ENCODE results near the gene OBP2B.

The OBP2B gene

DNA sequence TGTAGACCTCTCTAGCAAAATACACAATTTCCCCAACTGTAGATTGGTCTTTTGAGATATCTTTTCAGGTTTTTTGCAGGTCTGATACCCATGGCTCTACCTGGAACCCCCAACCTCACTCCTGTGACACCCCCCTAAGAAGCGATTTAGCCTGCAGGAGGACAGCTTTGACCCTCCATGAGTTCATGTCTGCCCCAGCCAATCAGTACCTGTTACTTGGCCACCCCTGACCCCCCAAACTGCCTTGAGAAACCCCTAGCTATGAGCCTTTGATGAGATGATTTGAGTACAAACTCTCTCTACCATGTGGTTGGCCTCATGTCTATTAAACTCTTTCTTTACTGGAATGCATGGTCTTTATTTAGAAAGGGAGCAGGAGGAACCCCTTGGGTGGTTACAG is 40.3 kb upstream of the OBP2B start:
- TF ChIP-seq, protein P1, sequence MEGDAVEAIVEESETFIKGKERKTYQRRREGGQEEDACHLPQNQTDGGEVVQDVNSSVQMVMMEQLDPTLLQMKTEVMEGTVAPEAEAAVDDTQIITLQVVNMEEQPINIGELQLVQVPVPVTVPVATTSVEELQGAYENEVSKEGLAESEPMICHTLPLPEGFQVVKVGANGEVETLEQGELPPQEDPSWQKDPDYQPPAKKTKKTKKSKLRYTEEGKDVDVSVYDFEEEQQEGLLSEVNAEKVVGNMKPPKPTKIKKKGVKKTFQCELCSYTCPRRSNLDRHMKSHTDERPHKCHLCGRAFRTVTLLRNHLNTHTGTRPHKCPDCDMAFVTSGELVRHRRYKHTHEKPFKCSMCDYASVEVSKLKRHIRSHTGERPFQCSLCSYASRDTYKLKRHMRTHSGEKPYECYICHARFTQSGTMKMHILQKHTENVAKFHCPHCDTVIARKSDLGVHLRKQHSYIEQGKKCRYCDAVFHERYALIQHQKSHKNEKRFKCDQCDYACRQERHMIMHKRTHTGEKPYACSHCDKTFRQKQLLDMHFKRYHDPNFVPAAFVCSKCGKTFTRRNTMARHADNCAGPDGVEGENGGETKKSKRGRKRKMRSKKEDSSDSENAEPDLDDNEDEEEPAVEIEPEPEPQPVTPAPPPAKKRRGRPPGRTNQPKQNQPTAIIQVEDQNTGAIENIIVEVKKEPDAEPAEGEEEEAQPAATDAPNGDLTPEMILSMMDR (IDR thresholded peaks at IDR 0.05), result no peak

DNA sequence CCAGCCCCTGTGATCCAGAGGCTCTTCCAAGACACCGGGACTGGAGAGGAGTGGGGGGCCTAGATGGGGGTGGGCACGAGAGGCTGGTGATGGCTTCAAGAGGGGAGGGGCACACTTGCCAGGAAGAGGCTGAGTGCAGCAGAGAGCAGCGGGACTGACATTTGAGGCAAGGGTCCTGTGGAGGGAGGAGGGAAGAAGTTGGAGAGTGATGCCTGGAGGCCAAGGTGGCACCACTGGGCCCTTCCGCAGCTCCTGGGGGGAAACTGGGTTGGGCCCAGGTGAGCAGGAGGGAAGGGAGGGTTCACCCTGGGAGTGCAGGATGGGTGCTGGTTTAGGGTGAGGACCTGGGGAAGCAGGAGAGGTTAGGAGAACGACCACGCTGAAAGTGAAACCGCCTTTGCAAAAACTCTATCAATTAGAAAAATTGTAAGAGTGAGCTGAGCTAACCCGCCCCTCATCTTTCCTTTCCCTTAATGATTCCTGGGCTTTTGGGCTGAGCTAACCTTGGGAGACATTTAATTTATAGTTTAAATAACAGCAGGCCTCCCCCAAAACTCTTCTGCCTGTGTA is 39.8 kb upstream of the OBP2B start:
- no peaks in the 10 kb centered on the region for H3K4me1 Mint-ChIP-seq
- no peak overlapping the region for H3K27ac Mint-ChIP-seq
- H3K4me3 Mint-ChIP-seq, result no peak overlapping the region
- TF ChIP-seq, protein P1 (IDR thresholded peaks at IDR 0.05), result no peak
- H3K36me3 Mint-ChIP-seq (ENCODE audit: low read depth), result no peaks in the 10 kb centered on the region
- no peaks in the 10 kb centered on the region for H3K9me3 Mint-ChIP-seq
- DNase-seq, result no peak
- peaks cover 56% of the 10 kb centered on the region for H3K27me3 Mint-ChIP-seq (ENCODE audit: low read depth, poor library complexity)

More for the DNA sequence above, 40.3 kb upstream of the OBP2B start:
- H3K9me3 Mint-ChIP-seq, result no peaks in the 10 kb centered on the region
- no peak overlapping the region for H3K4me3 Mint-ChIP-seq
- H3K27ac Mint-ChIP-seq, result no peak overlapping the region
- no peak for DNase-seq
- no peaks in the 10 kb centered on the region for H3K36me3 Mint-ChIP-seq (ENCODE audit: low read depth)
- no peaks in the 10 kb centered on the region for H3K4me1 Mint-ChIP-seq
- peaks cover 54% of the 10 kb centered on the region for H3K27me3 Mint-ChIP-seq (ENCODE audit: low read depth, poor library complexity)

DNA sequence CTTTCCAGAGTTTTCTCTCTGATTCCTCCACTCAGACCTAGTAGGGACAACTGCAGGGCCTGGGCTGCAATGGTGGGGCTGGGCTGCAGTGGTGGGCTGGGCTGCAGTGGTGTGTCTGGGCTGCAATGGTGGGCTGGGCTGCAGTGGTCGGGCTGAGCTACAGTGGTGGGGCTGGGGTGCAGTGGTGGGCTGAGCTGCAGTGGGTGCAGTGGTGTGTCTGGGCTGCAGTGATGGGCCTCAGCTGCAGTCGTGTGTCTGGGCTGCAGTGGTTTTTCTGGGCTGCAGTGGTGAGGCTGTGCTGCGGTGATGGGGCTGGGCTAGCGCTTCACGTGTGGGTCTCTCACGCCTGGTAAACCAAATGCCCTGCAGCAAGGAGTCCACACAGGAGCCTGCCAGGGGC is 38.6 kb upstream of the OBP2B start:
- H3K4me3 Mint-ChIP-seq, result no peak overlapping the region
- TF ChIP-seq, protein P1 (IDR thresholded peaks at IDR 0.05), result no peak
- H3K27ac Mint-ChIP-seq, result no peak overlapping the region
- H3K4me1 Mint-ChIP-seq, result no peaks in the 10 kb centered on the region
- no peak for DNase-seq
- no peaks in the 10 kb centered on the region for H3K9me3 Mint-ChIP-seq
- H3K27me3 Mint-ChIP-seq (ENCODE audit: low read depth, poor library complexity), result peaks cover 56% of the 10 kb centered on the region
- no peaks in the 10 kb centered on the region for H3K36me3 Mint-ChIP-seq (ENCODE audit: low read depth)

DNA sequence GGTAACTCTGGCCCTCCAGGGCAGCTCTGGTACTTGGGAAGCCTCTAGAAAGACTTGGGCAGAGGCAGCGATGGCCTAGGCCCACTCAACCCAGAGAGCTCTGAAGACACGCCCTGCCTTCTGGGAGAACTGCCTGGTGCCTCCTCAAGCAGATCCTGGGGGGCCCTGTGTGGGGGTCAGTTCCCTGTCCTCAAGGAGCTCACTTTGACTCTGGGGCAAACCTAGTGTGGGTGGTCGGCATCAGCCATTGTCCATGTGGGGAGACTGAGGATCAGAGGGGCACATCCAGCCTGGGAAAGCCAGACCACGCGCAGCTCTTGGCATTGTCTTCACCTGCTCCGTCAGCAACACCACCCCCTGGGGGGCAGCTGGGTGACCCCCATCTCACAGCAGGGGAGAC is 37.9 kb upstream of the OBP2B start:
- no peaks in the 10 kb centered on the region for H3K9me3 Mint-ChIP-seq
- no peak for DNase-seq
- H3K36me3 Mint-ChIP-seq (ENCODE audit: low read depth), result no peaks in the 10 kb centered on the region
- no peak overlapping the region for H3K4me3 Mint-ChIP-seq
- H3K27me3 Mint-ChIP-seq (ENCODE audit: low read depth, poor library complexity), result peaks cover 55% of the 10 kb centered on the region
- TF ChIP-seq, protein P1 (IDR thresholded peaks at IDR 0.05), result no peak
- no peaks in the 10 kb centered on the region for H3K4me1 Mint-ChIP-seq
- no peak overlapping the region for H3K27ac Mint-ChIP-seq

DNA sequence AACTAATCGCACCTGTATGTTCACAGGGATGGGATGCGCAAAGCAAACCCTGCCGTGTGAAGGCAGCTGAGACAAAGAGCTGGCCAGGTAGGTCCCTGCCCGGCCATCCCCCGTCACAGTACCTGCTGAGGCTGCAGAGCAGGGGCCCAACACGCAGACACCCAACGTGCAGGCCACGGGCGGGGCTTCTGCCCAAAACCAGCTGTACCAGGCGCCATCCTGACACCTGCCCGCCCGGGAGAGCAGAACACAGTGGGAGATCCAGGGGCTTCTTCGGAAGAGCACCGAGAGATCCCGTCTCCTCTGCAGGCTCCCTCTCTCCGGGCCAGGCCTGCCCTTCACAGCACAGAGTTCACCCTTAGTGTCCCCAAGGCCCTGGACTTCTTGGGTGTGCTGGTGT is 37.5 kb upstream of the OBP2B start:
- Mint-ChIP-seq H3K36me3 (ENCODE audit: low read depth) (no peaks in the 10 kb centered on the region), H3K4me1 (no peaks in the 10 kb centered on the region), H3K27ac (no peak overlapping the region), H3K4me3 (no peak overlapping the region), H3K27me3 (ENCODE audit: low read depth, poor library complexity) (peaks cover 55% of the 10 kb centered on the region), H3K9me3 (no peaks in the 10 kb centered on the region)
- TF ChIP-seq, protein P1 (IDR thresholded peaks at IDR 0.05), result no peak
- DNase-seq, result no peak

DNA sequence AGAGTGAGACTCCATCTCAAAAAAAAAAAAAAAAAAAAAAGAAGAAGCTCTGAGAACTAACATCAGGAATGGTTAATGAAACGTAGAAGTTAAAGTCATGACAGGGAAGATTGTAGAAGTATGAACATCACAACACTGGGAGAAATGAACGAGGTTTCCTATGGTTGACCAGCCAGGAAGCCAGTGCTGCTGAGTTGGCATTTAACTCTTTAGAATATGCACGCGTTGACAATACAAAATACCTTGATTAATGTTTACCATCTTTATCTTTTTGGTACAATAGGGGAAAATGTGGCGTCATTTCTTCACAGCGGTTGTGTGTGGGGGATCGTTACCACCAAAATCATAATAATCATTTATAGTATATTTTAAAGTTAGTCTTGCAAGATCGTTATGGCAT is 33.9 kb upstream of the OBP2B start:
- Mint-ChIP-seq H3K4me3 (no peak overlapping the region), H3K27ac (no peak overlapping the region), H3K9me3 (no peaks in the 10 kb centered on the region), H3K4me1 (peaks cover 12% of the 10 kb centered on the region), H3K27me3 (ENCODE audit: low read depth, poor library complexity) (peaks cover 46% of the 10 kb centered on the region), H3K36me3 (ENCODE audit: low read depth) (no peaks in the 10 kb centered on the region)
- TF ChIP-seq, protein P1 (IDR thresholded peaks at IDR 0.05), result no peak
- no peak for DNase-seq

All from nephron progenitor cell (in vitro differentiated cells).